ENCODE results near the gene IL1R2. TPM values are rescaled to one million over a fixed set of nuclear protein-coding genes. Genes with fewer than 3 reads are reported as not detected.
A peak's percentile ranks its signal among the peaks of the same experiment; 100 is the strongest.

Gene IL1R2
- total and polyA plus RNA-seq, 2 of the 13 experiments (the other 11 are each of a cell fraction or from before 2014, with no cell fraction given) = 3.6 to 7.3 TPM

- peak; percentile 92 for TF ChIP-seq ZNF331 (CRISPR knock-in tag; IDR thresholded peaks at IDR 0.05)
- TF ChIP-seq, protein P1, sequence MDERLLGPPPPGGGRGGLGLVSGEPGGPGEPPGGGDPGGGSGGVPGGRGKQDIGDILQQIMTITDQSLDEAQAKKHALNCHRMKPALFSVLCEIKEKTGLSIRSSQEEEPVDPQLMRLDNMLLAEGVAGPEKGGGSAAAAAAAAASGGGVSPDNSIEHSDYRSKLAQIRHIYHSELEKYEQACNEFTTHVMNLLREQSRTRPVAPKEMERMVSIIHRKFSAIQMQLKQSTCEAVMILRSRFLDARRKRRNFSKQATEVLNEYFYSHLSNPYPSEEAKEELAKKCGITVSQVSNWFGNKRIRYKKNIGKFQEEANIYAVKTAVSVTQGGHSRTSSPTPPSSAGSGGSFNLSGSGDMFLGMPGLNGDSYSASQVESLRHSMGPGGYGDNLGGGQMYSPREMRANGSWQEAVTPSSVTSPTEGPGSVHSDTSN (CRISPR knock-in tag; IDR thresholded peaks at IDR 0.05) = no peak
- no peak for TF ChIP-seq SP5 (CRISPR knock-in tag; IDR thresholded peaks at IDR 0.05; ENCODE audit: borderline replicate concordance, low read depth)
- TF ChIP-seq, protein P2, sequence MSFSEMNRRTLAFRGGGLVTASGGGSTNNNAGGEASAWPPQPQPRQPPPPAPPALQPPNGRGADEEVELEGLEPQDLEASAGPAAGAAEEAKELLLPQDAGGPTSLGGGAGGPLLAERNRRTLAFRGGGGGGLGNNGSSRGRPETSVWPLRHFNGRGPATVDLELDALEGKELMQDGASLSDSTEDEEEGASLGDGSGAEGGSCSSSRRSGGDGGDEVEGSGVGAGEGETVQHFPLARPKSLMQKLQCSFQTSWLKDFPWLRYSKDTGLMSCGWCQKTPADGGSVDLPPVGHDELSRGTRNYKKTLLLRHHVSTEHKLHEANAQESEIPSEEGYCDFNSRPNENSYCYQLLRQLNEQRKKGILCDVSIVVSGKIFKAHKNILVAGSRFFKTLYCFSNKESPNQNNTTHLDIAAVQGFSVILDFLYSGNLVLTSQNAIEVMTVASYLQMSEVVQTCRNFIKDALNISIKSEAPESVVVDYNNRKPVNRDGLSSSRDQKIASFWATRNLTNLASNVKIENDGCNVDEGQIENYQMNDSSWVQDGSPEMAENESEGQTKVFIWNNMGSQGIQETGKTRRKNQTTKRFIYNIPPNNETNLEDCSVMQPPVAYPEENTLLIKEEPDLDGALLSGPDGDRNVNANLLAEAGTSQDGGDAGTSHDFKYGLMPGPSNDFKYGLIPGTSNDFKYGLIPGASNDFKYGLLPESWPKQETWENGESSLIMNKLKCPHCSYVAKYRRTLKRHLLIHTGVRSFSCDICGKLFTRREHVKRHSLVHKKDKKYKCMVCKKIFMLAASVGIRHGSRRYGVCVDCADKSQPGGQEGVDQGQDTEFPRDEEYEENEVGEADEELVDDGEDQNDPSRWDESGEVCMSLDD (CRISPR knock-in tag; IDR thresholded peaks at IDR 0.05; ENCODE audit: borderline replicate concordance) = no peak
- TF ChIP-seq NCOA1 (CRISPR knock-in tag; IDR thresholded peaks at IDR 0.05) = no peak; the same call in 1 of the 2 replicates
- peak; percentile 58 for TF ChIP-seq YY1 (IDR thresholded peaks at IDR 0.05; ENCODE audit: insufficient read depth, insufficient replicate concordance, low read depth, low read length)
- TF ChIP-seq ZNF230 (CRISPR knock-in tag; IDR thresholded peaks at IDR 0.05) = 0 out of 2 replicates have a peak, but pooled peaks have one; percentile 80
- no peak for TF ChIP-seq BORCS8-MEF2B (CRISPR knock-in tag; IDR thresholded peaks at IDR 0.05)
- TF ChIP-seq DRAP1 (CRISPR knock-in tag; IDR thresholded peaks at IDR 0.05) = peak; percentile 23
- no peak for TF ChIP-seq ZFP82 (CRISPR knock-in tag; IDR thresholded peaks at IDR 0.05; ENCODE audit: borderline replicate concordance)
- TF ChIP-seq PHB2 (IDR thresholded peaks at IDR 0.05; ENCODE audit: partially characterized antibody) = no peak
- TF ChIP-seq ATF1 (CRISPR knock-in tag; IDR thresholded peaks at IDR 0.05) = no peak
- TF ChIP-seq, protein P3, sequence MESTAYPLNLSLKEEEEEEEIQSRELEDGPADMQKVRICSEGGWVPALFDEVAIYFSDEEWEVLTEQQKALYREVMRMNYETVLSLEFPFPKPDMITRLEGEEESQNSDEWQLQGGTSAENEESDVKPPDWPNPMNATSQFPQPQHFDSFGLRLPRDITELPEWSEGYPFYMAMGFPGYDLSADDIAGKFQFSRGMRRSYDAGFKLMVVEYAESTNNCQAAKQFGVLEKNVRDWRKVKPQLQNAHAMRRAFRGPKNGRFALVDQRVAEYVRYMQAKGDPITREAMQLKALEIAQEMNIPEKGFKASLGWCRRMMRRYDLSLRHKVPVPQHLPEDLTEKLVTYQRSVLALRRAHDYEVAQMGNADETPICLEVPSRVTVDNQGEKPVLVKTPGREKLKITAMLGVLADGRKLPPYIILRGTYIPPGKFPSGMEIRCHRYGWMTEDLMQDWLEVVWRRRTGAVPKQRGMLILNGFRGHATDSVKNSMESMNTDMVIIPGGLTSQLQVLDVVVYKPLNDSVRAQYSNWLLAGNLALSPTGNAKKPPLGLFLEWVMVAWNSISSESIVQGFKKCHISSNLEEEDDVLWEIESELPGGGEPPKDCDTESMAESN (CRISPR knock-in tag; conservative IDR thresholded peaks at IDR 0.05) = 0 out of 2 replicates have a peak, but pooled peaks have one; percentile 31
- TF ChIP-seq ZNF350 (CRISPR knock-in tag; IDR thresholded peaks at IDR 0.05; ENCODE audit: borderline replicate concordance, low read depth) = peak; percentile 57; the same call in 1 of the 2 replicates
- no peak for TF ChIP-seq ZFP36 (IDR thresholded peaks at IDR 0.05; ENCODE audit: borderline replicate concordance, low read depth, low read length, partially characterized antibody)
- TF ChIP-seq SIN3B (IDR thresholded peaks at IDR 0.05; ENCODE audit: low read length) = no peak
- peak; percentile 96 for TF ChIP-seq ZEB1 (IDR thresholded peaks at IDR 0.05; ENCODE audit: insufficient replicate concordance, low read depth)
- TF ChIP-seq TMF1 (CRISPR knock-in tag; IDR thresholded peaks at IDR 0.05; ENCODE audit: low read depth) = no peak
Measured at GRCh38 chr2:101998896-101999789, 7.4 kb downstream of the IL1R2 start (continued).
